H9 (cell line): ENCODE measurements around the gene IZUMO1. TPM values are rescaled to one million over a fixed set of nuclear protein-coding genes. Genes with fewer than 3 reads are reported as not detected.
"Not testable (repeated sequence)": the region's sequence is repeated elsewhere in the genome, so short reads cannot be mapped to it uniquely, and the experiment has no call there.

ENCODE experiments used
- DNase-seq: peaks from one replicate; pipeline ENCODE4 v3.0.0-alpha.2; 2017
- H2AFZ ChIP-seq: one replicate; pipeline ENCODE4 v1.6.1; 2013; ENCODE audit warnings: mild to moderate bottlenecking, low read length, control low read depth, moderate library complexity
- H2AK5ac ChIP-seq: 2 replicates; pipeline ENCODE4 v1.6.1; 2013; ENCODE audit warnings: low read length, control low read depth, mixed read lengths; ENCODE audit not compliant: insufficient read length
- H2BK120ac ChIP-seq: one replicate; pipeline ENCODE4 v1.6.1; 2013; ENCODE audit warnings: low read depth, mild to moderate bottlenecking, low read length, control low read depth, inconsistent platforms; ENCODE audit not compliant: poor library complexity, severe bottlenecking
- H2BK12ac ChIP-seq: 2 replicates; pipeline ENCODE4 v1.6.1; 2013; ENCODE audit warnings: low read length, control low read depth, mixed read lengths, low read depth; ENCODE audit not compliant: insufficient read length
- H2BK15ac ChIP-seq: 2 replicates; pipeline ENCODE4 v1.6.1; 2013; ENCODE audit warnings: low read depth, low read length, control low read depth
- H2BK20ac ChIP-seq: one replicate; pipeline ENCODE4 v1.6.1; 2013; ENCODE audit warnings: low read depth, mild to moderate bottlenecking, low read length, control low read depth, inconsistent platforms; ENCODE audit not compliant: poor library complexity, severe bottlenecking
- H2BK5ac ChIP-seq: 2 replicates; pipeline ENCODE4 v1.6.1; 2013; ENCODE audit warnings: low read length, control low read depth, mixed read lengths; ENCODE audit not compliant: insufficient read length
- H3K14ac ChIP-seq: 2 replicates; pipeline ENCODE4 v1.6.1; 2013; ENCODE audit warnings: low read length, control low read depth; ENCODE audit not compliant: insufficient read depth
- H3K18ac ChIP-seq: 2 replicates; pipeline ENCODE4 v1.6.1; 2013; ENCODE audit warnings: low read depth, mild to moderate bottlenecking, mixed read lengths, low read length, control low read depth; ENCODE audit not compliant: insufficient read length
- H3K23ac ChIP-seq: 2 replicates; pipeline ENCODE4 v1.6.1; 2013; ENCODE audit warnings: low read length, control low read depth, mixed read lengths, low read depth; ENCODE audit not compliant: insufficient read length
- H3K23me2 ChIP-seq: 2 replicates; pipeline ENCODE4 v1.6.1; 2013; ENCODE audit warnings: low read depth, mild to moderate bottlenecking, mixed read lengths, low read length, control low read depth; ENCODE audit not compliant: insufficient read length, poor library complexity, severe bottlenecking
- H3K27ac ChIP-seq: 2 replicates; pipeline ENCODE4 v1.5.1; 2013; ENCODE audit warnings: low read length, control low read depth, mixed read lengths, low read depth; ENCODE audit not compliant: insufficient read length
- H3K27me3 ChIP-seq: 2 replicates; pipeline ENCODE4 v1.6.1; 2013; ENCODE audit warnings: low read length, control low read depth, inconsistent platforms; ENCODE audit not compliant: insufficient read depth
- H3K4ac ChIP-seq: 2 replicates; pipeline ENCODE4 v1.6.1; 2013; ENCODE audit warnings: low read depth, mild to moderate bottlenecking, control low read depth, inconsistent platforms, low read length, moderate library complexity
- H3K4me1 ChIP-seq: 2 replicates; pipeline ENCODE4 v1.6.1; 2013; ENCODE audit warnings: low read length, control low read depth, inconsistent platforms; ENCODE audit not compliant: insufficient read depth
- H3K4me2 ChIP-seq: 2 replicates; pipeline ENCODE4 v1.6.1; 2013; ENCODE audit warnings: low read length, control low read depth, mixed read lengths; ENCODE audit not compliant: insufficient read length, insufficient read depth
- H3K56ac ChIP-seq: 2 replicates; pipeline ENCODE4 v1.6.1; 2013; ENCODE audit warnings: low read depth, mild to moderate bottlenecking, mixed read lengths, low read length, control low read depth; ENCODE audit not compliant: insufficient read length
- H3K79me1 ChIP-seq: 2 replicates; pipeline ENCODE4 v1.6.1; 2013; ENCODE audit warnings: low read depth, mild to moderate bottlenecking, moderate library complexity, low read length, control low read depth, inconsistent platforms; ENCODE audit not compliant: insufficient read depth, poor library complexity, severe bottlenecking
- H3K79me2 ChIP-seq: 2 replicates; pipeline ENCODE4 v1.6.1; 2013; ENCODE audit warnings: low read length, control low read depth, inconsistent platforms; ENCODE audit not compliant: insufficient read depth
- H3K9ac ChIP-seq: 2 replicates; pipeline ENCODE4 v1.6.1; 2013; ENCODE audit warnings: low read length, control low read depth, mixed read lengths; ENCODE audit not compliant: insufficient read length; ENCODE audit errors: extremely low read depth
- H3K9me3 ChIP-seq: one replicate; pipeline ENCODE4 v1.6.1; 2013; ENCODE audit warnings: low read depth, low read length, inconsistent platforms; ENCODE audit not compliant: control insufficient read depth
- H3T11ph ChIP-seq: one replicate; pipeline ENCODE4 v1.6.1; 2013; ENCODE audit warnings: mild to moderate bottlenecking, low read length, control low read depth, inconsistent platforms
- H4K20me1 ChIP-seq: one replicate; pipeline ENCODE4 v1.6.1; 2013; ENCODE audit not compliant: control insufficient read depth, insufficient read length, insufficient read depth
- H4K5ac ChIP-seq: 2 replicates; pipeline ENCODE4 v1.6.1; 2013; ENCODE audit warnings: low read depth, mild to moderate bottlenecking, mixed read lengths, low read length, control low read depth; ENCODE audit not compliant: insufficient read length
- H4K8ac ChIP-seq: replicated peaks from 2 replicates; pipeline ENCODE4 v1.6.1; 2013; ENCODE audit warnings: low read length, control low read depth, mixed read lengths, low read depth; ENCODE audit not compliant: insufficient read length
- H4K91ac ChIP-seq: 2 replicates; pipeline ENCODE4 v1.6.1; 2013; ENCODE audit warnings: low read depth, mild to moderate bottlenecking, moderate library complexity, mixed read lengths, low read length, control low read depth; ENCODE audit not compliant: insufficient read length
- H3K27ac Mint-ChIP-seq, 3 experiments: 2 replicates in 2 of 3; 3 replicates in 1 of 3; pipeline ENCODE4 v1.8.0; 2020 to 2021; ENCODE audit warnings: mixed read lengths in 3 of 3, mild to moderate bottlenecking in 1 of 3, moderate library complexity in 1 of 3
- H3K27me3 Mint-ChIP-seq: 2 replicates; pipeline ENCODE4 v1.8.0; 2021; ENCODE audit warnings: low read depth, mild to moderate bottlenecking, moderate library complexity, mixed read lengths
- H3K36me3 Mint-ChIP-seq, 3 experiments: 2 replicates in 2 of 3; 3 replicates in 1 of 3; pipeline ENCODE4 v1.8.0; 2020 to 2021; ENCODE audit warnings: low read depth in 3 of 3, mixed read lengths in 3 of 3; ENCODE audit not compliant: insufficient read depth in 1 of 3
- H3K4me1 Mint-ChIP-seq, 2 experiments: 2 replicates each; pipeline ENCODE4 v1.8.0; 2020; ENCODE audit warnings: mixed read lengths in 2 of 2
- H3K4me3 Mint-ChIP-seq, 2 experiments: 2 replicates in 1 of 2; 3 replicates in 1 of 2; pipeline ENCODE4 v1.8.0; 2020 to 2021; ENCODE audit warnings: mild to moderate bottlenecking in 2 of 2, mixed read lengths in 2 of 2, moderate library complexity in 1 of 2
- H3K9me3 Mint-ChIP-seq, 2 experiments: 2 replicates in 1 of 2; 3 replicates in 1 of 2; pipeline ENCODE4 v1.8.0; 2020; ENCODE audit warnings: mild to moderate bottlenecking in 2 of 2, mixed read lengths in 2 of 2, moderate library complexity in 1 of 2
- CTCF ChIP-seq: fragments of 200-600 bp; sonication (generic); conservative IDR thresholded peaks from 3 replicates; pipeline ENCODE4 v1.8.0; 2021; ENCODE audit warnings: antibody characterized with exemption, mild to moderate bottlenecking
- WGBS: extraction: QIAGEN DNeasy Blood & Tissue Kit; methylation state at CpG from one replicate; pipeline ENCODE4 v1.1.7; 2013; ENCODE audit warnings: missing lambda C conversion rate, low lambda C conversion rate, mixed read lengths; ENCODE audit not compliant: insufficient read length; ENCODE audit errors: extremely low coverage; 5-methylcytosine and 5-hydroxymethylcytosine counted together
- total RNA-seq: library from RNA; stranded (reverse); gene quantifications from 2 replicates; pipeline ENCODE4 v1.2.1, GENCODE V29; 2021

The IZUMO1 gene
- total RNA-seq, 1 experiment from 2014 or later, result 3.7 TPM

- Histone ChIP-seq H3K18ac (no peak overlapping the region), H3K27me3 (no peaks in the 10 kb centered on the region), H4K20me1 (no peaks in the 10 kb centered on the region), H2BK120ac (no peak overlapping the region), H3K23ac (no peak overlapping the region), H3K4me1 (no peaks in the 10 kb centered on the region; the same call in 1 of the 2 replicates), H3K79me2 (no peaks in the 10 kb centered on the region), H3K79me1 (no peaks in the 10 kb centered on the region), H3K9ac (no peak overlapping the region), H2BK12ac (no peak overlapping the region), H3K56ac (no peak overlapping the region), H3K23me2 (peaks cover 8% of the 10 kb centered on the region), H3K9me3 (no peaks in the 10 kb centered on the region), H2AFZ (no peak overlapping the region), H2AK5ac (no peak overlapping the region), H2BK20ac (no peak overlapping the region), H4K91ac (no peak overlapping the region), H3K4me2 (no peak overlapping the region), H3K14ac (peak overlapping the region; percentile 19), H3K27ac (no peak overlapping the region), H3K4ac (no peak overlapping the region), H2BK15ac (no peak overlapping the region), H2BK5ac (no peak overlapping the region), H3T11ph (no peak overlapping the region), H4K5ac (no peak overlapping the region), H4K8ac (no peak overlapping the region)
- Mint-ChIP-seq H3K9me3 (no peaks in the 10 kb centered on the region), H3K36me3 (no peaks in the 10 kb centered on the region), H3K4me3 (peak overlapping the region in 1 of 2 experiments; percentile 47; a peak in 3 of 5 replicates), H3K4me1 (peaks cover 32 to 46% of the 10 kb centered on the region in 2 experiments), H3K27ac (peak overlapping the region in 1 of 3 experiments; percentile 81; a peak in 2 of 7 replicates), H3K27me3 (no peaks in the 10 kb centered on the region; the same call in 1 of the 2 replicates)
- WGBS, result no CpG with 5 or more reads among the region's 15 CpGs
- peak; percentile 33 for DNase-seq
- no peak for TF ChIP-seq CTCF
Measured at GRCh38 chr19:48718711-48719231, 27.9 kb downstream of the IZUMO1 start.

GRCh38 chr19:48718106-48718505, 28.6 kb downstream of the IZUMO1 start:
- not testable (repeated sequence) for H3T11ph ChIP-seq, H3K9me3 Mint-ChIP-seq, H2BK5ac ChIP-seq, H3K27me3 Mint-ChIP-seq, H3K4me2 ChIP-seq, H3K27ac Mint-ChIP-seq, H4K91ac ChIP-seq, H3K23ac ChIP-seq, H3K79me2 ChIP-seq, H3K27me3 ChIP-seq, H2BK120ac ChIP-seq, H3K23me2 ChIP-seq, H2AK5ac ChIP-seq, H3K79me1 ChIP-seq, H2BK12ac ChIP-seq, H2BK20ac ChIP-seq, H3K9ac ChIP-seq, H3K18ac ChIP-seq, H4K8ac ChIP-seq, H3K9me3 ChIP-seq, H3K4me3 Mint-ChIP-seq, H3K36me3 Mint-ChIP-seq, H2AFZ ChIP-seq, H3K4ac ChIP-seq, H2BK15ac ChIP-seq, H3K27ac ChIP-seq, H3K14ac ChIP-seq, H4K5ac ChIP-seq, H3K4me1 ChIP-seq, H3K56ac ChIP-seq, DNase-seq, H4K20me1 ChIP-seq
- H3K4me1 Mint-ChIP-seq, result peaks cover 33 to 46% of the 10 kb centered on the region in 2 experiments
- no CpG with 5 or more reads among the region's 13 CpGs for WGBS
